ENCODE results near the gene SEC14L5.

The SEC14L5 gene

DNA sequence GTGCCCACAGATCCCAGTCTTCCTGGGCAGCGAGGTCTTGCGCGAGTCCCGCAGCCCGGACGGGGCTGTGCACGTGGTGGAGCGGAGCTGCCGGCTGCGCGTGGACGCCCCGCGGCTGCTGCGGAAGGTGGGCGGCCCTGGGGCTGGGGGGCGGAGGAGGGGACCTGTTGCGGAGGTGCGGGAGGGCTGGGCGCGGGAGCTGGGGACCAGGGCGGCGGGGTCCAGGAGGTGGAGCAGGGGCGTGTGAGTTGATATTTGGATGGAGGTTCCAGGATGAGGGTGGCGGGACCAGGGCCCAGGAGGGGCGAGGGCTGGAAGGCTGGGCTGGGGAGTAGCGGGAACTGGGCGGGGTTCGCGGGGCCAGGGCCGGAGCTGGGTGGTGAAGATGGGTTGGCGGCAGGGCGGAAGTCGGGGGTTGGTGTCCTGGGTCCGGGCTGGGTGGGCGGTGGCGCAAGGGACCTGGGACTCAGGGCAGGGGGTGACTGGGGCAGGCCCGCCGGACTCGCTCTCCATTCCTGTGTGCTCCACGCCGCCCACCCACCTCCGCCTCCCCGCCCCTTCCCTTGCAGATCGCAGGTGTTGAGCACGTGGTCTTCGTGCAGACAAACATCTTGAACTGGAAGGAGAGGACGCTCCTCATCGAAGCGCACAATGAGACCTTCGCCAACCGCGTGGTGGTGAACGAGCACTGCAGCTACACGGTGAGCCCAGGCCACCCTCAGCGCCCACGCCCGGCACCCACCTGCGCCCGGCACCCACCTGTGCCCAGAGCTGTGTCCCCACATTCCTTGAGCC, 29.6 kb downstream of the SEC14L5 start:
- TF ChIP-seq, protein P1, sequence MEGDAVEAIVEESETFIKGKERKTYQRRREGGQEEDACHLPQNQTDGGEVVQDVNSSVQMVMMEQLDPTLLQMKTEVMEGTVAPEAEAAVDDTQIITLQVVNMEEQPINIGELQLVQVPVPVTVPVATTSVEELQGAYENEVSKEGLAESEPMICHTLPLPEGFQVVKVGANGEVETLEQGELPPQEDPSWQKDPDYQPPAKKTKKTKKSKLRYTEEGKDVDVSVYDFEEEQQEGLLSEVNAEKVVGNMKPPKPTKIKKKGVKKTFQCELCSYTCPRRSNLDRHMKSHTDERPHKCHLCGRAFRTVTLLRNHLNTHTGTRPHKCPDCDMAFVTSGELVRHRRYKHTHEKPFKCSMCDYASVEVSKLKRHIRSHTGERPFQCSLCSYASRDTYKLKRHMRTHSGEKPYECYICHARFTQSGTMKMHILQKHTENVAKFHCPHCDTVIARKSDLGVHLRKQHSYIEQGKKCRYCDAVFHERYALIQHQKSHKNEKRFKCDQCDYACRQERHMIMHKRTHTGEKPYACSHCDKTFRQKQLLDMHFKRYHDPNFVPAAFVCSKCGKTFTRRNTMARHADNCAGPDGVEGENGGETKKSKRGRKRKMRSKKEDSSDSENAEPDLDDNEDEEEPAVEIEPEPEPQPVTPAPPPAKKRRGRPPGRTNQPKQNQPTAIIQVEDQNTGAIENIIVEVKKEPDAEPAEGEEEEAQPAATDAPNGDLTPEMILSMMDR (IDR thresholded peaks at IDR 0.05) = no peak
- no peak for DNase-seq (ENCODE audit: low spot score)
- Histone ChIP-seq H3K27ac (no peak overlapping the region), H3K4me3 (no peak overlapping the region)

DNA sequence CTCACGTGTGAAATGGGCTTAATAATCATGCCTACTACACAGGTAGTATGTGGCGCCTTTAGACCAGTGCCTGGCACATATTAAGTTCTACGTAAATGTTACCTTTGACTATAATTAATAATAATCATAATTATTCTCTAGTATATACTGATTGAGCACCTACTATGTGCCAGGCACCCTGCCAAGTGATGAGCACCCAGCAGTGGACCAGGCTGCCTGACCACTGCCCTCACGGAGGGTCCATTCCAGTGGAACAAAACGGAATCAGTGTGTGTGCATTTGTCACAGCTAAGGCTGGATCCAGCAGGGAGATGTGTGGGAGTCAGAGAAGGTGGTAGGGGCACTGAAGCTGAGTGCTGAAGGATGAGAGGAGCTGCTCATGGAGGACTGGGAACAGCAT, 30.5 kb downstream of the SEC14L5 start:
- DNase-seq (ENCODE audit: low spot score) = no peak
- no peak overlapping the region for H3K27ac ChIP-seq
- TF ChIP-seq, protein P1 (IDR thresholded peaks at IDR 0.05) = no peak
- H3K4me3 ChIP-seq = no peak overlapping the region

DNA sequence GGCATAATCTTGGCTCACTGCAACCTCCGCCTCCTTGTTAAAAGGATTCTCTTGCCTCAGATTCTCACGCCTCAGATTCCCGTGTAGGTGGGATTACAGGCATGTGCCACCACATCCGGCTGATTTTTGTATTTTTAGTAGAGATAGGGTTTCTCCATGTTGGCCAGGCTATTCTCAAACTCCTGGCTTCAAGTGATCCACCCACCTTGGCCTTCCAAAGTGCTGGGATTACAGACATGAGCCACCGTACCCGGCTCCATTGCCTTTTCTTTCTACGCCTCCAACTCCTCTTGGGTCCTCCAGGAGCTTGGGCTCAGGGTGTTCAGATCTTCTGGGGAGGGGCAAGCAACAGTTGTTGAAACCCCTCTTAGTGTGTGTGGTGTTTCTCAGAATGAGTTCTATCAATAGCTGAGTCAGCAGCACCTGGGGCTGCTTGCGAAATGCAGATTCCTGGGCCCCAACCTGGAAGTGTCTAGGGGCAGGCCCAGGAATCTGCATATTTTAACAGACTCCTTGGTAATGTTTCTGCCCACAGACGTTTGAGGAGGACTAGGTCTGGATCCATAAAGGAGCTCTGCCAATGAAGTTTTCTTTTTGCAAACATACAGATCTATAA, 31.4 kb downstream of the SEC14L5 start:
- H3K27ac ChIP-seq = no peak overlapping the region
- no peak for DNase-seq (ENCODE audit: low spot score)
- H3K4me3 ChIP-seq = no peak overlapping the region
- TF ChIP-seq, protein P1 (IDR thresholded peaks at IDR 0.05) = no peak

DNA sequence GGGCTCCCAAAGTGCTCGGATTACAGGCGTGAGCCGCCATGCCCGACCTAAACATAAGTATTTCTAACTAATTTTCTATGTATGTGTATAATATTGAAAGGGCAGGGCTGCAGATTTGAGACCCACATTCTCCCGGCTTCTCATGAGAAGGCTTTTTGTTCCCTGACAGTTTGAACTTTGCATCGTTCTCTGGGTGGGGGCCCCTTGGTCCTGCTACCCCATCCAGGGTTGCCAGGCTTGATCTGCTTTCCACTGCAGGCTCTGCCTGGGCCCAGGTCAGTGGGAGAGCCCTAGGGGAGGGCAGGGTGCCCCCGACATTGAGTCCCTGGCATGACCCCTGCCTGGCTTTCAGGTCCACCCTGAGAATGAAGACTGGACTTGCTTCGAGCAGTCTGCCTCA, 32.3 kb downstream of the SEC14L5 start:
- Histone ChIP-seq H3K4me3 (no peak overlapping the region), H3K27ac (no peak overlapping the region)
- no peak for DNase-seq (ENCODE audit: low spot score)
- TF ChIP-seq, protein P1 (IDR thresholded peaks at IDR 0.05) = no peak

DNA sequence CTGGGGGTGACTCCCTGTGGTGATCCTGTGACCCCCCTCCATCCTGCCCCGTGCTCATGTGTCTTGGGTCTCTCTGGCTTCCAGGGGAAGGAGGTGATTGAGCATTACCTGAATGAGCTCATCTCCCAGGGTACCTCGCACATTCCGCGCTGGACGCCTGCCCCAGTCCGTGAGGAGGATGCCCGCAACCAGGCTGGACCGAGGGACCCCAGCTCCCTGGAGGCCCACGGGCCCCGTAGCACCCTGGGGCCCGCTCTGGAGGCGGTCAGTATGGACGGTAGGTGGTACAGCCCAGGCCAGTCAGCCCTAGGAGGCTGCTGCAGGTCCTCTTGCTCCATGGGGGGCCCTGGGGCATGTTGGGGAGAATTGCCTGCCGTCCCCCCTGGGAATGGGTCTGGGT, 33.6 kb downstream of the SEC14L5 start:
- TF ChIP-seq, protein P1 (IDR thresholded peaks at IDR 0.05) = no peak

DNA sequence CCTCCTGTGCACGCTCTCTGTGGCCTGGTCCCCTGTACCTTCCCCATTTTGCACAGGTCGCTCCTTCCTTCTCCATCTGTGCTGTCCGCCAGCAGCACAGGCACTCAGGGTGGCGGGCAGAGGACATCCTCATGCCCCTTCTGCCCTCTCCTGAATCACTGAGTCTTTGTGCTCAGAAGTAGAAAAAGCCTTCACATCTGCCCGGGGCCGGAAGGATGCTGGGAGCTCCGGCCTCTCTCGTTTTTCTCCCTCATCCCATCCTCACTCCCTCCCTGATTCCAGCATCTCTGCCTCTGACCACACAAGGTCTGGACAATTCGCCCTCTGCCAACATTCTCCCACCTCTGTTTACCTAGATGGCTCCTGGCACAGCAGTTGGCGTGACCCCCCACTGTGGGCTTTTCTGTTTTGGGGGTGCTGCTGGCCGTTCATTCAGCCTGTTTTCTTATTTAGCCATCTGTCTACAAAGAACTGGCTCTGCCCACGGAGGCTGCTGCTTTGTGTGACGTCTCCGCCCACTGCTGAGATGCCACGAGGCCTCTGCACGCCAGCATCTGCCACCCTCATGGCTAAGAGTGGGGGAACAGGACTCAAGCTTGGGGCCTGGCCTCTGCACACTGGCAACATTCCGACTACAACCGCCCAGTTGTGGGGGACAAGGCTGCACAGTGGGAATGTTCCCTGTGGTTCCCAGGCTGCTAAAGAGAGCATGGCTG, 36.7 kb downstream of the SEC14L5 start:
- no peak overlapping the region for H3K4me3 ChIP-seq

More for the DNA sequence above, 33.6 kb downstream of the SEC14L5 start:
- Histone ChIP-seq H3K27ac (no peak overlapping the region), H3K4me3 (no peak overlapping the region)
- DNase-seq (ENCODE audit: low spot score) = no peak

More for the DNA sequence above, 36.7 kb downstream of the SEC14L5 start:
- no peak overlapping the region for H3K27ac ChIP-seq
- TF ChIP-seq, protein P1 (IDR thresholded peaks at IDR 0.05) = no peak
- DNase-seq (ENCODE audit: low spot score) = no peak
